Testis (tissue), 2 donors: ENCODE data around the gene BICC1.

Experiments used
- POLR2A ChIP-seq: fragments of 450-650 bp; IDR thresholded peaks from one replicate; pipeline ENCODE4 v1.6.1; 2017; ENCODE audit warnings: antibody characterized with exemption, mild to moderate bottlenecking, moderate library complexity
- TF ChIP-seq, protein P1 (sequence below), 3 experiments: fragments of 450-650 bp in 2 of 3; fragments of 200-600 bp in 1 of 3; sonication (generic) in 1 of 3; IDR thresholded peaks; one replicate each; pipeline ENCODE4 v1.5.1; 2016 to 2019; ENCODE audit warnings: antibody characterized with exemption in 3 of 3, mild to moderate bottlenecking in 2 of 3, moderate library complexity in 1 of 3

DNA sequence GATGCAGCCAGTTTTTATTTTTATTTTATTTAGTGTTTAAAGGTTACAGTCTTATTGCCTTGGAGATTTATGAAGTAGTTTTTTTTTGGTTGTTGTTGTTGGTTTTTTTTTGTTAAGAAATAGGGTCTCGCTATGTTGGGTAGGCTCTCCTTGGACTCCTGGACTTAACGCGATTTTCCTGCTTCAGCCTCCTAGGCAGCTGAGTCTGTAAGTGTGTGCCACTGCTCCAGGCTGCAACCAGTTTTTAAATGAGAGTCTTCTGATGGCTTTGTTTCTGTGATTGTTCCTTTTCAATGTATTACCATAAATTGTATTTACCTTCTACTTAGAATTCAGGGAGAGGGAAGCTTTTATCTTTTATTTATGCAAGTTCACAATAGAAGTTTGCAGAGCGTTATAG, 62.8 kb downstream of the BICC1 start:
- TF ChIP-seq, protein P1, sequence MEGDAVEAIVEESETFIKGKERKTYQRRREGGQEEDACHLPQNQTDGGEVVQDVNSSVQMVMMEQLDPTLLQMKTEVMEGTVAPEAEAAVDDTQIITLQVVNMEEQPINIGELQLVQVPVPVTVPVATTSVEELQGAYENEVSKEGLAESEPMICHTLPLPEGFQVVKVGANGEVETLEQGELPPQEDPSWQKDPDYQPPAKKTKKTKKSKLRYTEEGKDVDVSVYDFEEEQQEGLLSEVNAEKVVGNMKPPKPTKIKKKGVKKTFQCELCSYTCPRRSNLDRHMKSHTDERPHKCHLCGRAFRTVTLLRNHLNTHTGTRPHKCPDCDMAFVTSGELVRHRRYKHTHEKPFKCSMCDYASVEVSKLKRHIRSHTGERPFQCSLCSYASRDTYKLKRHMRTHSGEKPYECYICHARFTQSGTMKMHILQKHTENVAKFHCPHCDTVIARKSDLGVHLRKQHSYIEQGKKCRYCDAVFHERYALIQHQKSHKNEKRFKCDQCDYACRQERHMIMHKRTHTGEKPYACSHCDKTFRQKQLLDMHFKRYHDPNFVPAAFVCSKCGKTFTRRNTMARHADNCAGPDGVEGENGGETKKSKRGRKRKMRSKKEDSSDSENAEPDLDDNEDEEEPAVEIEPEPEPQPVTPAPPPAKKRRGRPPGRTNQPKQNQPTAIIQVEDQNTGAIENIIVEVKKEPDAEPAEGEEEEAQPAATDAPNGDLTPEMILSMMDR (IDR thresholded peaks at IDR 0.05): no peak
- no peak for TF ChIP-seq POLR2A
